NOMO-1 treated with DMSO at 0.1 percent for 48 hours (cell line): ENCODE measurements around the gene ARID3A.

Source experiments
- DNase-seq: peaks from one replicate; lab custom pipeline; 2025; ENCODE audit not compliant: unreplicated experiment; lab: John Stamatoyannopoulos, UW

ARID3A gene

GRCh38 chr19:958967-959855, 33.4 kb downstream of the ARID3A start:
- no peak for DNase-seq

- no peak for DNase-seq
Observed at GRCh38 chr19:960020-960419, 34.2 kb downstream of the ARID3A start.

GRCh38 chr19:960601-960938, 34.7 kb downstream of the ARID3A start:
- no peak for DNase-seq

- DNase-seq = no peak
Observed at GRCh38 chr19:961866-962620, 36.2 kb downstream of the ARID3A start.

- DNase-seq = no peak
Observed at GRCh38 chr19:962683-963400, 37.0 kb downstream of the ARID3A start.

GRCh38 chr19:963486-963951, 37.7 kb downstream of the ARID3A start:
- no peak for DNase-seq

- no peak for DNase-seq
Observed at GRCh38 chr19:964116-964520, 38.3 kb downstream of the ARID3A start.

- no peak for DNase-seq
Observed at GRCh38 chr19:964761-965694, 39.2 kb downstream of the ARID3A start.

GRCh38 chr19:966485-967088, 40.8 kb downstream of the ARID3A start:
- DNase-seq = no peak

GRCh38 chr19:970695-971094, 44.9 kb downstream of the ARID3A start:
- DNase-seq = no peak

GRCh38 chr19:971795-972194, 46.0 kb downstream of the ARID3A start:
- no peak for DNase-seq

- DNase-seq = no peak
Observed at GRCh38 chr19:972281-972680, 46.4 kb downstream of the ARID3A start.

- DNase-seq = no peak
Observed at GRCh38 chr19:973726-974563, 48.1 kb downstream of the ARID3A start.

GRCh38 chr19:974564-975257, 48.9 kb downstream of the ARID3A start:
- no peak for DNase-seq

- DNase-seq = no peak
Observed at GRCh38 chr19:976476-976875, 50.6 kb downstream of the ARID3A start.

GRCh38 chr19:977058-977464, 51.2 kb downstream of the ARID3A start:
- no peak for DNase-seq

- no peak for DNase-seq
Observed at GRCh38 chr19:979318-979741, 53.5 kb downstream of the ARID3A start.

GRCh38 chr19:980133-980998, 54.5 kb downstream of the ARID3A start:
- DNase-seq = no peak
